Neural cell (in vitro differentiated cells): ENCODE data around the gene DNAJB4. TPM values are rescaled to one million over a fixed set of nuclear protein-coding genes. Genes with fewer than 3 reads are reported as not detected.
"Not testable (repeated sequence)": the region's sequence is repeated elsewhere in the genome, so short reads cannot be mapped to it uniquely, and the experiment has no call there.

Experiments used
- H2AFZ ChIP-seq: fragments of 200-600, 300-800 bp; sonication (generic), shearing (Covaris generic); 2 replicates; pipeline ENCODE4 v1.6.0; 2014; ENCODE audit warnings: low read depth, mild to moderate bottlenecking, antibody characterized with exemption, low read length, moderate library complexity
- H3F3A ChIP-seq: fragments of 200-600 bp; shearing (Covaris generic); 2 replicates; pipeline ENCODE4 v1.6.1; 2016; ENCODE audit warnings: mild to moderate bottlenecking, moderate library complexity, mixed read lengths, antibody characterized with exemption, low read length; ENCODE audit not compliant: insufficient read depth, poor library complexity, severe bottlenecking
- H3K27ac ChIP-seq: fragments of 200-600, 300-800 bp; sonication (generic), shearing (Covaris generic); 2 replicates; pipeline ENCODE4 v1.5.1; 2014; ENCODE audit warnings: mild to moderate bottlenecking, low read length, moderate library complexity
- H3K27me3 ChIP-seq: fragments of 300-800, 200-600 bp; sonication (generic), shearing (Covaris generic); 2 replicates; pipeline ENCODE4 v1.6.0; 2014; ENCODE audit warnings: mild to moderate bottlenecking, low read depth, low read length, moderate library complexity; ENCODE audit not compliant: insufficient read depth
- H3K36me3 ChIP-seq: fragments of 300-800, 200-600 bp; sonication (generic), shearing (Covaris generic); 2 replicates; pipeline ENCODE4 v1.5.1; 2014; ENCODE audit warnings: mild to moderate bottlenecking, antibody characterized with exemption, low read length, moderate library complexity; ENCODE audit not compliant: insufficient read depth
- H3K4me2 ChIP-seq: fragments of 300-800, 200-600 bp; sonication (generic), shearing (Covaris generic); 2 replicates; pipeline ENCODE4 v1.6.0; 2014; ENCODE audit warnings: mild to moderate bottlenecking, low read length
- H3K4me3 ChIP-seq: fragments of 300-800, 200-600 bp; sonication (generic), shearing (Covaris generic); 2 replicates; pipeline ENCODE4 v1.5.1; 2014; ENCODE audit warnings: mild to moderate bottlenecking, low read length, moderate library complexity
- H3K79me2 ChIP-seq: fragments of 200-600 bp; shearing (Covaris generic); replicated peaks from 2 replicates; pipeline ENCODE4 v1.6.0; 2014; ENCODE audit warnings: mild to moderate bottlenecking, low read length, moderate library complexity; ENCODE audit not compliant: insufficient read depth
- H3K9ac ChIP-seq: fragments of 300-800, 200-600 bp; sonication (generic), shearing (Covaris generic); 2 replicates; pipeline ENCODE4 v1.6.1; 2016; ENCODE audit warnings: mild to moderate bottlenecking, low read length, mixed read lengths
- H3K9me2 ChIP-seq: fragments of 200-600 bp; shearing (Covaris generic); 2 replicates; pipeline ENCODE4 v1.6.1; 2016; ENCODE audit warnings: mild to moderate bottlenecking, low read length, mixed read lengths; ENCODE audit not compliant: insufficient read depth
- H3K9me3 ChIP-seq: fragments of 200-600, 300-800 bp; sonication (generic), shearing (Covaris generic); 2 replicates; pipeline ENCODE4 v1.6.1; 2016; ENCODE audit warnings: mild to moderate bottlenecking, mixed run types, low read length, moderate library complexity, mixed read lengths
- H4K20me1 ChIP-seq: fragments of 200-600 bp; shearing (Covaris generic); 2 replicates; pipeline ENCODE4 v1.6.1; 2016; ENCODE audit warnings: mild to moderate bottlenecking, mixed run types; ENCODE audit not compliant: insufficient read depth
- EP300 ChIP-seq: fragments of 450-650 bp; conservative IDR thresholded peaks from 2 replicates; pipeline ENCODE4 v1.6.1; 2014; ENCODE audit warnings: antibody characterized with exemption, mild to moderate bottlenecking, moderate library complexity; ENCODE audit not compliant: poor library complexity, severe bottlenecking
- EZH2 ChIP-seq: fragments of 200-600, 300-800 bp; shearing (Covaris generic), sonication (generic); IDR thresholded peaks from 2 replicates; pipeline ENCODE4 v1.6.1; 2014; ENCODE audit warnings: antibody characterized with exemption, low read length, borderline replicate concordance, mild to moderate bottlenecking; ENCODE audit not compliant: insufficient read depth, poor library complexity, severe bottlenecking
- MXI1 ChIP-seq: fragments of 450-650 bp; conservative IDR thresholded peaks from 2 replicates; pipeline ENCODE4 v1.6.1; 2014; ENCODE audit warnings: antibody characterized with exemption, mild to moderate bottlenecking; ENCODE audit not compliant: poor library complexity, severe bottlenecking
- POLR2AphosphoS5 ChIP-seq: IDR thresholded peaks from 2 replicates; pipeline ENCODE4 v1.6.1; 2012
- RAD21 ChIP-seq: fragments of 450-650 bp; conservative IDR thresholded peaks from 2 replicates; pipeline ENCODE4 v1.6.1; 2014; ENCODE audit warnings: antibody characterized with exemption, mild to moderate bottlenecking, moderate library complexity
- SMC3 ChIP-seq: fragments of 450-650 bp; conservative IDR thresholded peaks from 2 replicates; pipeline ENCODE4 v1.6.1; 2014; ENCODE audit warnings: antibody characterized with exemption, mild to moderate bottlenecking, moderate library complexity; ENCODE audit not compliant: poor library complexity
- TAF1 ChIP-seq: IDR thresholded peaks from 2 replicates; pipeline ENCODE4 v1.6.1; 2012; ENCODE audit warnings: low read depth
- polyA plus RNA-seq: library from polyadenylated mRNA; depleted of rRNA; stranded (reverse); fragments of >200 nt; gene quantifications from 2 replicates; pipeline ENCODE4 v1.2.3, GENCODE V29; 2014
- TF ChIP-seq, protein P1 (sequence below): IDR thresholded peaks from 2 replicates; pipeline ENCODE4 v1.6.1; 2012; ENCODE audit warnings: borderline replicate concordance
- TF ChIP-seq, protein P2 (sequence below): fragments of 450-650 bp; IDR thresholded peaks from 2 replicates; pipeline ENCODE4 v1.5.1; 2014; ENCODE audit warnings: antibody characterized with exemption, mild to moderate bottlenecking, moderate library complexity; ENCODE audit not compliant: poor library complexity, severe bottlenecking

Gene DNAJB4
- polyA plus RNA-seq, 1 donor from 2014 or later, result 42.2 TPM

DNA sequence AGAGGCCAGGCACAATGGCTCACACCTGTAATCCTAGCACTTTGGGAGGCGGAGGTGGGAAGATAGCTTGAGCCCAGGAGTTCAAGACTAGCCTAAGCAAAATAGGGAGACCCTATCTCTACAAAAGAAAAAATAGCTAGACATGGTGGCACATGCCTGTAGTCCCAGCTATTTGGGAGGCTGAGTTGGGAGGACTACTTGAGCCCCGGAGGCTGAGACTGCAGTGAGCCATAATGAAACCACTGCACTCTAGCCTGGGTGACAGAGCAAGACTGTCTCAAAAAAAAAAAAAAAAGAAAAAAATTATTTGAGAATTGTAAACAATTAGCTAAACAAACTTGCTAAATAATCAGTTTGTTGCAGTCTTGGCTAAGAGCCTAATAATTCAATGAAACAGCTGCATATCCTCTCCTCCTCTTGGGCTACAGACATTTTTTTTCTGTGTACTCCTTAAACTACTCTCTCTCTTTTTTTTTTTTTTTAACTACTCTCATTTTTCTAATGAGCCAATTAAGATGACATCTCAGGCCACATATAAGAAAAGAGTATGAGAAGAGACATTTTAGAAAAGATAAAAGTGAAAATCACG is 10.5 kb upstream of the DNAJB4 start:
- Histone ChIP-seq H3K79me2 (peaks cover 26% of the 10 kb centered on the region), H4K20me1 (no peaks in the 10 kb centered on the region), H3K4me2 (no peak overlapping the region), H3K36me3 (no peaks in the 10 kb centered on the region), H3K9me3 (no peaks in the 10 kb centered on the region), H3K9ac (no peak overlapping the region), H3K4me3 (no peak overlapping the region), H3K9me2 (no peaks in the 10 kb centered on the region), H3K27ac (no peak overlapping the region), H2AFZ (no peak overlapping the region), H3F3A (no peaks in the 10 kb centered on the region), H3K27me3 (no peaks in the 10 kb centered on the region)
- no peak for TF ChIP-seq TAF1
- TF ChIP-seq RAD21, result no peak
- TF ChIP-seq, protein P1, sequence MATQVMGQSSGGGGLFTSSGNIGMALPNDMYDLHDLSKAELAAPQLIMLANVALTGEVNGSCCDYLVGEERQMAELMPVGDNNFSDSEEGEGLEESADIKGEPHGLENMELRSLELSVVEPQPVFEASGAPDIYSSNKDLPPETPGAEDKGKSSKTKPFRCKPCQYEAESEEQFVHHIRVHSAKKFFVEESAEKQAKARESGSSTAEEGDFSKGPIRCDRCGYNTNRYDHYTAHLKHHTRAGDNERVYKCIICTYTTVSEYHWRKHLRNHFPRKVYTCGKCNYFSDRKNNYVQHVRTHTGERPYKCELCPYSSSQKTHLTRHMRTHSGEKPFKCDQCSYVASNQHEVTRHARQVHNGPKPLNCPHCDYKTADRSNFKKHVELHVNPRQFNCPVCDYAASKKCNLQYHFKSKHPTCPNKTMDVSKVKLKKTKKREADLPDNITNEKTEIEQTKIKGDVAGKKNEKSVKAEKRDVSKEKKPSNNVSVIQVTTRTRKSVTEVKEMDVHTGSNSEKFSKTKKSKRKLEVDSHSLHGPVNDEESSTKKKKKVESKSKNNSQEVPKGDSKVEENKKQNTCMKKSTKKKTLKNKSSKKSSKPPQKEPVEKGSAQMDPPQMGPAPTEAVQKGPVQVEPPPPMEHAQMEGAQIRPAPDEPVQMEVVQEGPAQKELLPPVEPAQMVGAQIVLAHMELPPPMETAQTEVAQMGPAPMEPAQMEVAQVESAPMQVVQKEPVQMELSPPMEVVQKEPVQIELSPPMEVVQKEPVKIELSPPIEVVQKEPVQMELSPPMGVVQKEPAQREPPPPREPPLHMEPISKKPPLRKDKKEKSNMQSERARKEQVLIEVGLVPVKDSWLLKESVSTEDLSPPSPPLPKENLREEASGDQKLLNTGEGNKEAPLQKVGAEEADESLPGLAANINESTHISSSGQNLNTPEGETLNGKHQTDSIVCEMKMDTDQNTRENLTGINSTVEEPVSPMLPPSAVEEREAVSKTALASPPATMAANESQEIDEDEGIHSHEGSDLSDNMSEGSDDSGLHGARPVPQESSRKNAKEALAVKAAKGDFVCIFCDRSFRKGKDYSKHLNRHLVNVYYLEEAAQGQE, result no peak
- no peak for TF ChIP-seq MXI1
- TF ChIP-seq, protein P2, sequence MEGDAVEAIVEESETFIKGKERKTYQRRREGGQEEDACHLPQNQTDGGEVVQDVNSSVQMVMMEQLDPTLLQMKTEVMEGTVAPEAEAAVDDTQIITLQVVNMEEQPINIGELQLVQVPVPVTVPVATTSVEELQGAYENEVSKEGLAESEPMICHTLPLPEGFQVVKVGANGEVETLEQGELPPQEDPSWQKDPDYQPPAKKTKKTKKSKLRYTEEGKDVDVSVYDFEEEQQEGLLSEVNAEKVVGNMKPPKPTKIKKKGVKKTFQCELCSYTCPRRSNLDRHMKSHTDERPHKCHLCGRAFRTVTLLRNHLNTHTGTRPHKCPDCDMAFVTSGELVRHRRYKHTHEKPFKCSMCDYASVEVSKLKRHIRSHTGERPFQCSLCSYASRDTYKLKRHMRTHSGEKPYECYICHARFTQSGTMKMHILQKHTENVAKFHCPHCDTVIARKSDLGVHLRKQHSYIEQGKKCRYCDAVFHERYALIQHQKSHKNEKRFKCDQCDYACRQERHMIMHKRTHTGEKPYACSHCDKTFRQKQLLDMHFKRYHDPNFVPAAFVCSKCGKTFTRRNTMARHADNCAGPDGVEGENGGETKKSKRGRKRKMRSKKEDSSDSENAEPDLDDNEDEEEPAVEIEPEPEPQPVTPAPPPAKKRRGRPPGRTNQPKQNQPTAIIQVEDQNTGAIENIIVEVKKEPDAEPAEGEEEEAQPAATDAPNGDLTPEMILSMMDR, result no peak
- TF ChIP-seq SMC3, result no peak
- TF ChIP-seq EZH2, result no peak
- TF ChIP-seq EP300, result no peak
- no peak for TF ChIP-seq POLR2AphosphoS5

DNA sequence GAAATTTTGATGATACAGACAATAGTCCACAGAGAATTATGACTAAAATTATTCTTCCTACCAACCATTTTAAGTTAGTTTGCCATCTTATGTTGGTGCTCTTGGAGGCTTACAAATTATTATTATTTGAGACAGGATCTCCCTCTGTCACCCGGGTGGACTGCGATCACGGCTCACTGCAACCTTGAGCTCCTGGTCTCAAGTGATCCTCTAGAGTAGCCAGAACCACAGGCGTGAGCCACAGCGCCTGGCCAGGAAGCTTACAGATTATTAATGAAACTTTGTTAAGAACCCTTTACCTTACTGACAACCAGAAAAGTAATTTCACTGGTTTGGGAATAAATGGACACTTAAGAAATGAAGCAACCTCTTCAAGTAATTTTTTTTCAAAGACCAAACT is 8.0 kb upstream of the DNAJB4 start:
- Histone ChIP-seq H3K79me2 (peaks cover 9% of the 10 kb centered on the region), H3K27ac (no peak overlapping the region), H3K4me3 (no peak overlapping the region), H3K9ac (no peak overlapping the region), H3K27me3 (no peaks in the 10 kb centered on the region), H3K9me3 (no peaks in the 10 kb centered on the region), H3K36me3 (no peaks in the 10 kb centered on the region), H4K20me1 (no peaks in the 10 kb centered on the region), H3F3A (no peaks in the 10 kb centered on the region), H3K9me2 (no peaks in the 10 kb centered on the region), H3K4me2 (no peak overlapping the region), H2AFZ (no peak overlapping the region)
- TF ChIP-seq, protein P1, result no peak
- TF ChIP-seq MXI1, result no peak

DNA sequence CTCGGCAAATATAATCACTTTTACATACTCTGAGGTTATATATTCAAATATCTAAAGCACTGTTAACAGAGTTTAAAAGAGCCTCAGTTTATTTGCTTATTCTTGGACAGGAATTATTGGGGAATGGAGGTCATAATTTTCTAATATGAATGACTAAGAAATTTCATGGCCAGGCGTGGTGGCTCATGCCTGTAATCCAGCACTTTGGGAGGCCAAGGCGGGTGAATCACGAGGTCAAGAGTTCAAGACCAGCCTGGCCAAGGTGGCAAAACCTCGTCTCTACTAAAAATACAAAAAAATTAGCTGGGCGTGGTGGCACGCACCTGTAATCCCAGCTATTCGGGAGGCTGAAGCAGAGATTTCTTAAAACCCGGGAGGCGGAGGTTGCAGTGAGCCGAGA is 4.2 kb upstream of the DNAJB4 start:
- H3K9ac ChIP-seq, H3K79me2 ChIP-seq, H2AFZ ChIP-seq, H3K36me3 ChIP-seq, H3K4me3 ChIP-seq, H3K27ac ChIP-seq, H3K9me3 ChIP-seq, H3F3A ChIP-seq, H4K20me1 ChIP-seq, H3K4me2 ChIP-seq, H3K27me3 ChIP-seq, H3K9me2 ChIP-seq: not testable (repeated sequence)
